HG03064 (cell line): ENCODE measurements around the gene FMNL1.

Experiments
- ATAC-seq: cut with Tn5 transposase; IDR thresholded peaks from one replicate; pipeline ENCODE4 v1.9.1; 2021; ENCODE audit warnings: low read depth; ENCODE audit not compliant: unreplicated experiment

FMNL1 gene

DNA sequence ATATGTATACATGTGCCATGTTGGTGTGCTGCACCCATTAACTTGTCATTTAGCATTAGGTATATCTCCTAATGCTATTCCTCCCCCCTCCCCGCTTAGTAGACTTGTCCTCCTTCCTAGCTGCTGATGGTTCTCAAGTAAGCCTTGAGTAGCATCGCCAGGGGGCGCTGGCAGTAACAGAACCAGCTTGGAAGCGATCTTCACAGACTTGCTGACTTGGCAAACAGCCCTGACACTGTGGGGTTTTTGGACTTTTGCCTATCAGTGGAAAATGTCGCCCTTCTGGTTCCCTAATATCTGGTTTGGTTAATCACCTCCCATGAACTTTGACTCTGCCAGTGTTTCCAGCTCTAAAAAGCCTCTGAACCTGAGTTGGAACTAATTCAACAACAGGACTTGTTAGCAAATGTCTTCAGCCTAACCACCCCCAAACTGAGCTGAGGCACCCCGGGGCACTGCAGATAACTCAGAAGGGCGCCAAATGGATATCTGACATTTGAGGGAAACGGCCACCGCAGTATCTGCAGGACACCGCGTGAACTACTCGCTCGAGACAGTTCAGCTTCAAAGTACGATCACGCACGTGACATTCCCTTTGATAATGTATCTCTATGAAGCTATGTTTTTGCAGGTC lies 55.6 kb downstream of the FMNL1 start:
- no peak for ATAC-seq

DNA sequence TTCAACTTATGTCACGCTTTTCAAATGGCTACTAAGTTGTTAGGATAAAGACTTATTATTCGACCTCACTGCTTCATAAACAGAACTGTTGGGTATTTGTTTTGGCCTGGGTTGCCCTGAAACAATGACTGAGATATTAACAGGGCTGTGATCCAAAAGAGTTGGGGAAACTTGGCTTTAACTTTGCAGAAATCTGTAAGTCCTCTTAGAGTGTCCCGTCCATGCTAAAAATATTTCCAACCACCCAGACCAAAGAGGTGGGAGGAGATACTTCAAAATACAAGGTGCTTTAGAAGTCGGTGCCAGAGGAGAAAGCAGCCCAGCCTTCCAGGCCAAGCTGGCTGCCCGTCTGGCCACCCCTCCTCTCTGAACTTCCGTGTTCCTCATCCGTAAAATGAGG lies 56.3 kb downstream of the FMNL1 start:
- no peak for ATAC-seq

- no peak for ATAC-seq
Observed at GRCh38 chr17:45279898-45280297, 58.2 kb downstream of the FMNL1 start.

GRCh38 chr17:45282683-45283644 lies 61.3 kb downstream of the FMNL1 start:
- ATAC-seq, result no peak

DNA sequence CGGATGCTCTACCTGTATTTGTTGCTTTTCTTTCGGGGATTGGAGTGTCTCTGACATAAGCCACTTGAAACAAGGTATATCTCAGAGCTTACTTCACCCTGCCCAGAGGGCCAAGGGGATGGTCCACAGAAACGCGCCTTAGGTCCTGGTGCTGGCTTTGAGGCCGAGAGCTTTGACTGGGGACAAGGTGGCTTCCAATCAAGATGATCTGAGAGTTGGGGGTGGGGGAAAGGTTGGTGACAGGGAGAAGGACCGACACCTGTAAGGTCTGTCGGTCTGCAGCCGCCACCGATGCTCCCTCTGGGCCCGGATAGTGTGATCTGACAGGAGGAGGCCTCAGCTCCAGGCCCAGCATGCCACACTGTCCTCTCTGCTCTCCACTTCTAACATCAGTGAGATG lies 62.0 kb downstream of the FMNL1 start:
- ATAC-seq, result no peak

GRCh38 chr17:45284176-45285140 lies 62.8 kb downstream of the FMNL1 start:
- no peak for ATAC-seq

DNA sequence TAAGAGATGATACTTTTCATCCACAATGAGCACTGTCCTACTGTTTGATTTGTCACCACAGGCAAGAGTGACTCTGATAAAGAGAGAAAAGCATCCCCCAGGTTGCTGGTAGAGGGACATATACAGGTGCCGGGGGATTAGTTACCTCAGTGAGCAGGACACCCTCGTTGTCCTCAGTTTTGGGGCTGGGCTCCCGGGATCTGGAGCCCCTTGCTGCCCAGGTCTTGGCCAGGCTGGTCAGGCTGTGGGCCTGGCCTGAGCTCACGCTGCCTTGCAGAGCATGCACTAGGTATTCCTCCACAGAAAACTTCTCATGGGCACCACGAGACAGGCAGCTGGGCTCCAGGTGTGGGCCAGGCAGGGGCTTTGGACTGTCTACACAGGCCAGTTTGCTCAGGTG lies 64.6 kb downstream of the FMNL1 start:
- no peak for ATAC-seq

- ATAC-seq, result no peak
Observed at GRCh38 chr17:45287526-45288500, 66.1 kb downstream of the FMNL1 start.

- ATAC-seq, result no peak
Observed at GRCh38 chr17:45288825-45289224, 67.1 kb downstream of the FMNL1 start.

DNA sequence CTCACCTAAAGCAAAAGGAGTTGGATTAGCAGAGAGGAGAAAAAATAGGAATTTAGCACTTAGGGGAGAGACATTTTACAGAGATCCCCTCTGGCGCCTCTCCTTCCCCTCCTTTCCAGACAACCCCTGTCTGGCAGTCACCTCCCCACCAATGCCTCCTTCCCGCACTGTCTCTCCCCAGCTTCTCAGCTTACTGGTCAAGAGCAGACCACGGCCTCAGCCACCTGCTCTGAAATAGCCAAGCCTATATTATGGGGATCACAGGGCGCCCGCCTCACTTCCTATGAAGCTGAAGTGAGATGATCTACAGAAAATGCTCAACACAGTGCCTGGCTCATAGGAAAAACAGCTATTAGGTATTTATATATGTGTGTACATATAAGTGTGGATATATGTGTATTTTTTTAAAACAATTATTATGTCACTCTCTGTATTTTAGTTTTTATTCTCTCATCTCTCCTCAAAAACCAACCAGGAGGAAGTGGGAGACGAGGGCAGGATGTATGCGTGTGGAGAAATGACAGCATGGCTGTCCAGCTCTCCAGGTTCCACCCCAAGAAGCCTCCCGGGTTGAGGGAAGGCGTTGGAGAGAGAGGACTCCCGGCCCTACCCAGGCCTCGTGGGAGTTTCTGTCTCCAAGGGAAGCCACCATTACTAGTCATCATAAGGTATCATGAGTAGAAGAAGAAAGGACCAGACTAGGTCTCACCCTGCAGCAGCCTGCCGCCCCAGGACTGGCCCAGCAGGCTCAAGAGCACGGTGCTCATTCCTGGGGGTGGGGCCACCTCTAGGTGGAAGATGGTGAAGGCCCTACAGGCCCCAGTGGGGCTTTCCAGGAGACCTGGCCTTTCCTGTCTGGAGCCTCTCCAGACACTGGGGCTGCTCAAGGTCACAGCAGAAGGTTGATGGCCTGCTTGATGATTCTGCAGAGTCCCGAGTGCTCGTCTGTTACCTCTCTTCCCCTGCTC lies 67.9 kb downstream of the FMNL1 start:
- no peak for ATAC-seq

DNA sequence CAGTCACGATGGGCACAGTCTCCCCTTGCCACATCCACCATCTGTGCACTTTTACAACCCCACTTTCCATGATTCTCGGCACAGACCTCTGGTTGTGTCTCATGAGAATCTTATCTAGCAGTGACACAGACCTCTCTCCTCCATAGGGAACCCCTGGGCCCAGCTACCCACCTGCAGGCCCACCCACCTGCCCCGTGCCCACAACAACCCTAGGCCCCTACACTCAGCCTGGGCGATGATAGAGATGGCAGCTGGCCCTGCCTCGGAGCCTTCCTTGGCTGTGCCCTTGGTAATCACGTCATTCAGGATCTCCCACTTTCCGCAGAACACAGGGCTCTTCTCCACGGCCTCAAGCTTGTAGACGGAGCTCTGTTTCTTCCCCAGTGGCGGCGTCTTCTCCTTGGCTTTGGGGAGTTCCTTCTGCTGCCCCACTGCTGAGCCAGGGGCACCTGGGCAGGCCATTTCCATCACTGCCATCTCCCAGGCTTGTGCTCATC lies 68.6 kb downstream of the FMNL1 start:
- no peak for ATAC-seq

GRCh38 chr17:45291171-45291805 lies 69.6 kb downstream of the FMNL1 start:
- no peak for ATAC-seq

- no peak for ATAC-seq
Observed at GRCh38 chr17:45292696-45293412, 71.2 kb downstream of the FMNL1 start.

DNA sequence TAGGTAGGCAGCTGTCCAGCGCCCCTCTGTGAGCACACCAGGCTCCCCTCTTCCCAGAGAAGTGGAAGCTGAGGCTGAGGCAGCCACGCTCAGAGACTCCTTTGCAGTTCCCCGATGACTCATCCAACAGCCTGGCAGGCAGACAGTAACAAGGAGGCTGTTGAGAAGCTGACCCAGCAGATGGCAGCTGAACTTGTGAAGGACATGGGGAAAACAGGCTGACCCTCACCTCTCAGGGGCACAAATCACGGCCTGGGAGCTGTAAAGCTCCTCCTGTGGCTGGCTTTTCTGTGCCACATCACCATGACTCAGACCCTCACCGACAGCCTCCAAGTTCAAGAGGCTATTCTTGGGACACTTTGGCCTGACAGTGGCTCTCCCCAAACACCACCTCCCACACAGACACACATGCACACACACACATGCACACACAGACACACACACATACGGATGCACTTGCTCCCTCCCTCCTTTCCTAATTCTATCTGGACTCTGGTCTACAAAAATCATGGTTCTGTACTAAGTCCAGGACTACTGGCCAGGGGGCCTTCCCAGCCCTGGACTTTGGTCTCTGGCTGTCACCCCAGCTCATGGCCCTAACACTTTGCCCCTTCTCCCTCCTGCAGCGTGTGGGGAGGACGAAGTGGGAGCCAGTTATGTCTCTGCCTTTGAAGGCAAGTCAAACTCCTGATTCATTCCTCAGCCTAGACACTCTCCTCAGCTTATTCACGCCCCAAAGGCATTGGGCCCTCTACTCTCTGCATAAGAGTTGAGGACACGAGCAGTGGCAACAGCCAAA lies 71.9 kb downstream of the FMNL1 start:
- ATAC-seq, result no peak

DNA sequence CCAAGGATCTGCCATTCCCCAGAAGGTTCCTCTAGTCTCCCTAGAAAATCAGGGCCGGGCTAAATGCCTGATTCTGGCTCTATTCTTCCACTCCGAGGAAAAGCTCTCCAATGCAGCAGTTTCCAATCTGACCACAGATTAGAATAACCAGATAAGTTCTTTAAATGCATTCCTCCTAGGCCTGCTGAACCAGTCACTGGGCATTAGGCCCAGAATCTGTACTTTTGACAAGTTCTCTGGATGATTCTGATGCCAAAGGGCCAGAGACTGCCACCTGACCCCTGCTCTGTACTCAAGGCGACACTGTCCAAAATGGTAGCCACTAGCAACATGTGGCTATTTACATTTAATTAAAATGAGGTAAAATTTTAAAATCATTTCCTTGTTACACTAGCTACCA lies 72.8 kb downstream of the FMNL1 start:
- no peak for ATAC-seq

DNA sequence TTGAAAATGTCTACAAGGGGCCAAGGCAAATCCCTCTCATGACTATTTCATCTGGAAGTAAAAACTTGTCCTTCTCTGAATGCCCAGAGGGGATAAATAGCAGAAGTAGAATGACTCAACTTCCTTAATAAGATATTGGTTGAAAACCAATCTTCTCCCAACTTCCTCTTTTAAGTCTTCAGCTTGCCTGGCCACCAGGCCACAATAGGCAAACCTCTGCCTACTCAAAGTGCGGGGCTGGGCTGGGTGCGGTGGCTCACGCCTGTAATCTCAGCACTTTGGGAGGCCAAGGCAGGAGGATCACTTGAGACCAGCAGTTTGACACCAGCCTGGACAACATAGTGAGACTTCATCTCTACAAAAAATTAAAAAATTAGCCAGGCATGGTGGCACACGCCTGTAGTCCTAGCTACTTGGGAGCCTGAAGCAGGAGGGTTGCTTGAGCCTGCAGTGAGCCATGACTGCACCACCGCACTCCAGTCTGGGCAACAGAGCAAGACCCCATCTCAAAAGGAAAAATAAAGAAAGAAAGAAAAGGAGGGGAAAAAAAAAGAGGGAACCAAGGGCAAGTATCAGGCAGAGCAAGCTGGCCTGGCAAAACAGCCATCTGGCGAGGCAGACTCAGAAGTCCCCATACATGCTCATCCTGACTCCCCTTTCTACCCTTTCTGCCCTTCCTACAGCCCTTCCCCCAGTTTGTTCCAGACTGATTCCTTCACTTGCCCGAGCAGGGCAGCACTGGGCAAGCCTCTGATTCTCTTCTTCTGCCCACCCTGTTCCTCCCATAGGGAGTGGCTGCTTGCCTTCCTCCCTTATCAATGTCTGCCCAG lies 74.5 kb downstream of the FMNL1 start:
- no peak for ATAC-seq
